H9 (cell line): ENCODE measurements around the gene MYO1D. TPM values are rescaled to one million over a fixed set of nuclear protein-coding genes. Genes with fewer than 3 reads are reported as not detected.

Source experiments
- DNase-seq: peaks from one replicate; pipeline ENCODE4 v3.0.0-alpha.2; 2017
- H2AFZ ChIP-seq: one replicate; pipeline ENCODE4 v1.6.1; 2013; ENCODE audit warnings: mild to moderate bottlenecking, low read length, control low read depth, moderate library complexity
- H2AK5ac ChIP-seq: 2 replicates; pipeline ENCODE4 v1.6.1; 2013; ENCODE audit warnings: low read length, control low read depth, mixed read lengths; ENCODE audit not compliant: insufficient read length
- H2BK120ac ChIP-seq: one replicate; pipeline ENCODE4 v1.6.1; 2013; ENCODE audit warnings: low read depth, mild to moderate bottlenecking, low read length, control low read depth, inconsistent platforms; ENCODE audit not compliant: poor library complexity, severe bottlenecking
- H2BK12ac ChIP-seq: 2 replicates; pipeline ENCODE4 v1.6.1; 2013; ENCODE audit warnings: low read length, control low read depth, mixed read lengths, low read depth; ENCODE audit not compliant: insufficient read length
- H2BK15ac ChIP-seq: 2 replicates; pipeline ENCODE4 v1.6.1; 2013; ENCODE audit warnings: low read depth, low read length, control low read depth
- H2BK20ac ChIP-seq: one replicate; pipeline ENCODE4 v1.6.1; 2013; ENCODE audit warnings: low read depth, mild to moderate bottlenecking, low read length, control low read depth, inconsistent platforms; ENCODE audit not compliant: poor library complexity, severe bottlenecking
- H2BK5ac ChIP-seq: 2 replicates; pipeline ENCODE4 v1.6.1; 2013; ENCODE audit warnings: low read length, control low read depth, mixed read lengths; ENCODE audit not compliant: insufficient read length
- H3K14ac ChIP-seq: 2 replicates; pipeline ENCODE4 v1.6.1; 2013; ENCODE audit warnings: low read length, control low read depth; ENCODE audit not compliant: insufficient read depth
- H3K18ac ChIP-seq: 2 replicates; pipeline ENCODE4 v1.6.1; 2013; ENCODE audit warnings: low read depth, mild to moderate bottlenecking, mixed read lengths, low read length, control low read depth; ENCODE audit not compliant: insufficient read length
- H3K23ac ChIP-seq: 2 replicates; pipeline ENCODE4 v1.6.1; 2013; ENCODE audit warnings: low read length, control low read depth, mixed read lengths, low read depth; ENCODE audit not compliant: insufficient read length
- H3K23me2 ChIP-seq: 2 replicates; pipeline ENCODE4 v1.6.1; 2013; ENCODE audit warnings: low read depth, mild to moderate bottlenecking, mixed read lengths, low read length, control low read depth; ENCODE audit not compliant: insufficient read length, poor library complexity, severe bottlenecking
- H3K27ac ChIP-seq: 2 replicates; pipeline ENCODE4 v1.5.1; 2013; ENCODE audit warnings: low read length, control low read depth, mixed read lengths, low read depth; ENCODE audit not compliant: insufficient read length
- H3K27me3 ChIP-seq: 2 replicates; pipeline ENCODE4 v1.6.1; 2013; ENCODE audit warnings: low read length, control low read depth, inconsistent platforms; ENCODE audit not compliant: insufficient read depth
- H3K4ac ChIP-seq: 2 replicates; pipeline ENCODE4 v1.6.1; 2013; ENCODE audit warnings: low read depth, mild to moderate bottlenecking, control low read depth, inconsistent platforms, low read length, moderate library complexity
- H3K4me1 ChIP-seq: 2 replicates; pipeline ENCODE4 v1.6.1; 2013; ENCODE audit warnings: low read length, control low read depth, inconsistent platforms; ENCODE audit not compliant: insufficient read depth
- H3K4me2 ChIP-seq: 2 replicates; pipeline ENCODE4 v1.6.1; 2013; ENCODE audit warnings: low read length, control low read depth, mixed read lengths; ENCODE audit not compliant: insufficient read length, insufficient read depth
- H3K56ac ChIP-seq: 2 replicates; pipeline ENCODE4 v1.6.1; 2013; ENCODE audit warnings: low read depth, mild to moderate bottlenecking, mixed read lengths, low read length, control low read depth; ENCODE audit not compliant: insufficient read length
- H3K79me1 ChIP-seq: 2 replicates; pipeline ENCODE4 v1.6.1; 2013; ENCODE audit warnings: low read depth, mild to moderate bottlenecking, moderate library complexity, low read length, control low read depth, inconsistent platforms; ENCODE audit not compliant: insufficient read depth, poor library complexity, severe bottlenecking
- H3K79me2 ChIP-seq: 2 replicates; pipeline ENCODE4 v1.6.1; 2013; ENCODE audit warnings: low read length, control low read depth, inconsistent platforms; ENCODE audit not compliant: insufficient read depth
- H3K9ac ChIP-seq: 2 replicates; pipeline ENCODE4 v1.6.1; 2013; ENCODE audit warnings: low read length, control low read depth, mixed read lengths; ENCODE audit not compliant: insufficient read length; ENCODE audit errors: extremely low read depth
- H3K9me3 ChIP-seq: one replicate; pipeline ENCODE4 v1.6.1; 2013; ENCODE audit warnings: low read depth, low read length, inconsistent platforms; ENCODE audit not compliant: control insufficient read depth
- H3T11ph ChIP-seq: one replicate; pipeline ENCODE4 v1.6.1; 2013; ENCODE audit warnings: mild to moderate bottlenecking, low read length, control low read depth, inconsistent platforms
- H4K20me1 ChIP-seq: one replicate; pipeline ENCODE4 v1.6.1; 2013; ENCODE audit not compliant: control insufficient read depth, insufficient read length, insufficient read depth
- H4K5ac ChIP-seq: 2 replicates; pipeline ENCODE4 v1.6.1; 2013; ENCODE audit warnings: low read depth, mild to moderate bottlenecking, mixed read lengths, low read length, control low read depth; ENCODE audit not compliant: insufficient read length
- H4K8ac ChIP-seq: replicated peaks from 2 replicates; pipeline ENCODE4 v1.6.1; 2013; ENCODE audit warnings: low read length, control low read depth, mixed read lengths, low read depth; ENCODE audit not compliant: insufficient read length
- H4K91ac ChIP-seq: 2 replicates; pipeline ENCODE4 v1.6.1; 2013; ENCODE audit warnings: low read depth, mild to moderate bottlenecking, moderate library complexity, mixed read lengths, low read length, control low read depth; ENCODE audit not compliant: insufficient read length
- H3K27ac Mint-ChIP-seq, 3 experiments: 2 replicates in 2 of 3; 3 replicates in 1 of 3; pipeline ENCODE4 v1.8.0; 2020 to 2021; ENCODE audit warnings: mixed read lengths in 3 of 3, mild to moderate bottlenecking in 1 of 3, moderate library complexity in 1 of 3
- H3K27me3 Mint-ChIP-seq: 2 replicates; pipeline ENCODE4 v1.8.0; 2021; ENCODE audit warnings: low read depth, mild to moderate bottlenecking, moderate library complexity, mixed read lengths
- H3K36me3 Mint-ChIP-seq, 3 experiments: 2 replicates in 2 of 3; 3 replicates in 1 of 3; pipeline ENCODE4 v1.8.0; 2020 to 2021; ENCODE audit warnings: low read depth in 3 of 3, mixed read lengths in 3 of 3; ENCODE audit not compliant: insufficient read depth in 1 of 3
- H3K4me1 Mint-ChIP-seq, 2 experiments: 2 replicates each; pipeline ENCODE4 v1.8.0; 2020; ENCODE audit warnings: mixed read lengths in 2 of 2
- H3K4me3 Mint-ChIP-seq, 2 experiments: 2 replicates in 1 of 2; 3 replicates in 1 of 2; pipeline ENCODE4 v1.8.0; 2020 to 2021; ENCODE audit warnings: mild to moderate bottlenecking in 2 of 2, mixed read lengths in 2 of 2, moderate library complexity in 1 of 2
- H3K9me3 Mint-ChIP-seq, 2 experiments: 2 replicates in 1 of 2; 3 replicates in 1 of 2; pipeline ENCODE4 v1.8.0; 2020; ENCODE audit warnings: mild to moderate bottlenecking in 2 of 2, mixed read lengths in 2 of 2, moderate library complexity in 1 of 2
- CTCF ChIP-seq: fragments of 200-600 bp; sonication (generic); conservative IDR thresholded peaks from 3 replicates; pipeline ENCODE4 v1.8.0; 2021; ENCODE audit warnings: antibody characterized with exemption, mild to moderate bottlenecking
- WGBS: extraction: QIAGEN DNeasy Blood & Tissue Kit; methylation state at CpG from one replicate; pipeline ENCODE4 v1.1.7; 2013; ENCODE audit warnings: missing lambda C conversion rate, low lambda C conversion rate, mixed read lengths; ENCODE audit not compliant: insufficient read length; ENCODE audit errors: extremely low coverage; 5-methylcytosine and 5-hydroxymethylcytosine counted together
- total RNA-seq: library from RNA; stranded (reverse); gene quantifications from 2 replicates; pipeline ENCODE4 v1.2.1, GENCODE V29; 2021

MYO1D gene
- total RNA-seq, 1 experiment from 2014 or later = 19.0 TPM

- no peaks in the 10 kb centered on the region for H3K27me3 ChIP-seq
- H3K4me1 ChIP-seq = no peaks in the 10 kb centered on the region
- no peaks in the 10 kb centered on the region for H3K79me2 ChIP-seq
- H4K8ac ChIP-seq = no peak overlapping the region
- H3K4me3 Mint-ChIP-seq = no peak overlapping the region
- no peaks in the 10 kb centered on the region for H4K20me1 ChIP-seq
- no peak overlapping the region for H3K56ac ChIP-seq
- H3K79me1 ChIP-seq = no peaks in the 10 kb centered on the region
- H3K18ac ChIP-seq = no peak overlapping the region
- no peaks in the 10 kb centered on the region for H3K23me2 ChIP-seq
- no peak for DNase-seq
- H2BK12ac ChIP-seq = no peak overlapping the region
- H3K4ac ChIP-seq = no peak overlapping the region
- H3K23ac ChIP-seq = no peak overlapping the region
- no peak overlapping the region for H4K91ac ChIP-seq
- H2BK5ac ChIP-seq = no peak overlapping the region
- H3K27me3 Mint-ChIP-seq = no peaks in the 10 kb centered on the region
- no peak overlapping the region for H3T11ph ChIP-seq
- no peak overlapping the region for H2AFZ ChIP-seq
- H3K4me1 Mint-ChIP-seq = no peaks in the 10 kb centered on the region
- TF ChIP-seq CTCF = no peak
- H2AK5ac ChIP-seq = no peak overlapping the region
- H3K14ac ChIP-seq = no peak overlapping the region
- H3K9me3 ChIP-seq = no peaks in the 10 kb centered on the region
- H3K27ac ChIP-seq = no peak overlapping the region
- no peak overlapping the region for H2BK120ac ChIP-seq
- H3K36me3 Mint-ChIP-seq = peaks cover 22 to 39% (median 37%) of the 10 kb centered on the region in 3 experiments
- H3K9me3 Mint-ChIP-seq = peaks cover 11 to 12% of the 10 kb centered on the region in 2 experiments
- no peak overlapping the region for H3K27ac Mint-ChIP-seq
- no peak overlapping the region for H3K9ac ChIP-seq
- WGBS = no CpG with 5 or more reads among the region's 3 CpGs
- H2BK15ac ChIP-seq = no peak overlapping the region
- H3K4me2 ChIP-seq = no peak overlapping the region
- H2BK20ac ChIP-seq = no peak overlapping the region
- H4K5ac ChIP-seq = no peak overlapping the region
Measured at GRCh38 chr17:32654324-32654723, 222.6 kb downstream of the MYO1D start.
